GM18517 (cell line): Measurements from ENCODE around the gene SH2D3A.
"Not testable (repeated sequence)": the region's sequence is repeated elsewhere in the genome, so short reads cannot be mapped to it uniquely, and the experiment has no call there.

Experiments
- ATAC-seq: cut with Tn5 transposase; IDR thresholded peaks from one replicate; pipeline ENCODE4 v1.9.1; 2021; ENCODE audit warnings: mild to moderate bottlenecking, moderate library complexity; ENCODE audit not compliant: unreplicated experiment

The SH2D3A gene

DNA sequence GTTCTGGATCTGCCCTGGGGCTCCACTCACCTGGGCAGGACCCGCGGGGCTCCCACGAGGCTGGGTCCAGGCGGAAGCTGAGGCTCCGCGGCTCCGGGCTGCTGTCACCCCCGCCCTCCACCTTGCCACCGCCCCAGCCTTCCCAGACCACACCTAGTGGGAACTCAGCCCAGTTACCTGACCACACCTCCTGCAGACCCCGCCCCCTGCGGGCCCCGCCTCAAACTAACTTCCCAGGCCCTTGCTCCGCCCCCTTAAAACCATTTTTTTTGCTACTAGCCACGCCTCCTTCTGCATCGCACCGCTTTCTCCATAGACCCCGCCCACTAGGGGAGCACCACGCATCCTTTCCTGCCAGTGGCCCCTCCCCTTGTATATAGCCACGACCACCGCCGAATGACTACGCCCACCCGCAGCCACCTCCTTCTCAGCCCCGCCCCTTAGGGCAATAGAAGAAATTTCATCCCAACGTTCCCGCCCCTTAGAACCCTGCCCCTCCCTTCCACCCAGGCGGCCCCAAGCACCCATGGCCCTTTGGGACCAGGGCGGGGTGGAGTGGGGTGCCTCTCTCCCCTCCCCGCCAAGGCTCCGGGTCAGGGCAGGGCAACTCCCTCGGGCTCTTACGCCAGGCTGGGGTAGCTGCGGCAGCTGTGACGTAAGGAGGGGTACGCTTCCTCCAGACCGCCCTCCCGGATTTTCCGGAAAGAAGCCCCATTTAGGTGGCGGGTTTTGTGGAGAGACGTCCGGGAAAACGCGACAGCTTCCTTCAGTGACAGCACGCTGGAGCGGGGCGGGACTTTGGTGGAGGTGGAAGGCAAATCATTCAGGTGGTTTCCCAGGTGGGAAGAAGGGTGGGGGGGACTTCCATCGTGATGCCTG lies at the start of gene SH2D3A:
Gene SH2D3A (minus strand): TSS at position 79 of the 879 bp plus-strand sequence. CDS start 3,687 bp downstream, outside the sequence.
- ATAC-seq: peak; percentile 75

- ATAC-seq: no peak
Measured at GRCh38 chr19:6813659-6814058, 46.4 kb upstream of the SH2D3A start.

- ATAC-seq: no peak
Measured at GRCh38 chr19:6812612-6813011, 45.4 kb upstream of the SH2D3A start.

DNA sequence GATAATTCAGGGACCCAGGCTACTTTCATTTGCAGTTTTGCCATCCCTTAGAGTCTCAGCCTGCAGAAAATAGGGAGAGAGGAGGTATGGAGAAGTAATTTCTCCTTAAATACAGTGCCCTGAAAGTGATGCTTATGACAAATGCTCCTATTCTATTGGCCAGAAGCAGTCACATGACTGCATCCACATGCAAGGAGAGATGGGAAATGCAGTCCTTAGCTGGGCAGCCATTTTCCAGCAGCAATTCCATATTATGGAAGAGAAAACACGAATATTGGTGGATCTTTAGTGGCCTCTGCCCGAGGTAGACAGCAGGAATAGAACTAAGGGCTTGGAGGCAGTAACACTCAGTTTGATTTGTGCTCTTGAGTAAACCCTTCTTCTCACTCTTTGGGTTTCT lies 44.7 kb upstream of the SH2D3A start:
- ATAC-seq: no peak

- ATAC-seq: no peak
Measured at GRCh38 chr19:6811378-6811777, 44.1 kb upstream of the SH2D3A start.

DNA sequence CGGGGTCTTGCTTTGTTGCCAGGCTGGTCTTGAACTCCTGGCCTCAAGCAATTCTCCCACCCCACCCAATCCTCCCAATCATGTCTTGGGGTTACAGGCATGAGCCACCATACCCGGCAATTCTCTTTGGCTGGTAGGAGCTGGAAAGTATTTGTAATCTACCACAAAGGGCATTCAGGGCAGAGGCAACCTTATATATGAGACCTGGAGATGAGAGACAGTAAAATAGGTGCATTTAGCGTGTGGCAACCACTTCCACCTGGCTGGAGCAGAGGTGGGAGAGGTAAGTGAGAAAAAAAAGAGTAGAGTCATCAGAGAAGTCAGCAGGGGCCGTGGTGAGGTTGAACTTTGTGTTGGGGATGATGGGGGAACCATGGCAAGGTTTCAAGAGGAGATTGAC lies 42.0 kb upstream of the SH2D3A start:
- no peak for ATAC-seq

- no peak for ATAC-seq
Measured at GRCh38 chr19:6808494-6808893, 41.3 kb upstream of the SH2D3A start.

- ATAC-seq: no peak
Measured at GRCh38 chr19:6807291-6807690, 40.1 kb upstream of the SH2D3A start.

GRCh38 chr19:6806488-6806887 lies 39.3 kb upstream of the SH2D3A start:
- ATAC-seq: no peak

DNA sequence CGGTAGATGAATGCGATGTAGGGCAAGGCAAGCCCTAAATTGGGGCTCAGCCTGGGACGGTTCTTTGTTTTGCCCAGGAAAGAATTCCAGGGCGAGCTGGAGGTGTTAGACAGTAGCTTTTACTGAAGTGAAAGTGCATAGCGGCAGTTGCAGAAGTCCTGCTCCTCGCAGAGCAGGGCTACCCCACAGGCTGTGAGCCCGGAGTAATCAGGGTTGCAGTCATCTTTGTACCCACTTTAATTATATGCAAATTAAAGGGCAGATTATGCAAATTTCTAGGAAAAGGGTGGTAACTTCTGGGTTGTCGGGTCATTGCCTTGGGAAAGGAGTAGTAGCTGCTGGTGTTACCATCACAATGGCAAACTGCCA lies 35.8 kb upstream of the SH2D3A start:
- ATAC-seq: no peak

GRCh38 chr19:6802336-6803035 lies 35.3 kb upstream of the SH2D3A start:
- no peak for ATAC-seq

GRCh38 chr19:6801485-6802086 lies 34.4 kb upstream of the SH2D3A start:
- no peak for ATAC-seq

DNA sequence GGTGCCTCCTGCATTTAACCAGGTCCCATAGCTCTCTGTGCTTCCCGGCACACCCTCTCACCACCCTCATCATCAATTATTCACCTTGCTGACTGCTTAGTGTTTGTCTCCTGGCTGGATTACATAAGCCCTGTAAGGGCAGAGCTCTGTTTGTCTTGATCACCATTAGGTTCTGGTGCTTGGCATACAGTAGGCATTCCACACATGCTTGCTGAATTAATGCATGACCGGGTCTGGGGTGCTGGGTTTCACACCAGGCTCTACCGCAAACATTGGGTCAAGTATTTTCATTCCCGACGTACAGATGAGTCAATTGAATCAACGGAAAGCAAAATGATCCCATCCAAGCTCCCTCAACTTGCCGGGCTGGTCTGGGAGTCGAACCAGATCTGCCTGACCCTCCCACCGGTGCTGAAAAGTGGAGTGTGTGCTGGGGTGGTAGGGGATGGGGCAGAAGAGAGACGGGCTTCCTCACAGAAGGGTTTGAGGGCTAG lies 33.8 kb upstream of the SH2D3A start:
- ATAC-seq: no peak

DNA sequence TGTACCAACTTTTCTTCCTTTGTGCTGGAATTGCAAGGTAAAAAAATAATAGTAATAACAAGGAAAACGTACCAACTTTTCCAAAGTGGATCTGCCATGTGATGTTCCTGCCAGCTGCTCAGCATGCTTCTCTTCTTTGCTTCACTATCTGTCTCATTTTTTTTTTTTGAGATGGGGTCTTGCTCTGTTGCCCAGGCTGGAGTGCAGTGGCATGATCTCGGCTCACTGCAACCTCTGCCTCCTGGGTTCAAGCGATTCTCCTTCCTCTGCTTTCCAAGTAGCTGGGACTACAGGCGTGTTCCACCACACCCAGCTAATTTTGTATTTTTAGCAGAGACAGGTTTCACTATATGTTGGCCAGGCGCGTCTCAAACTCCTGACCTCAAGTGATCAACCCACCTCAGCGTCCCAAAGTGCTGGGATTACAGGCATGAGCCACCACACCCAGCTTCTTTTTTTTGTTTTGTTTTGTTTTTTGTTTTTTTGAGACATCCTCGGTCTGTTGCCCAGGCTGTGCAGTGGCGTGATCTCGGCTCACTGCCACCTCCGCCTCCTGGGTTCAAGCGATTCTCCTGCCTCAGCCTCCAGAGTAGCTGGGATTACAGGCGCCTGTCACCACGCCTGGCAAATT lies 33.0 kb upstream of the SH2D3A start:
- ATAC-seq: not testable (repeated sequence)

DNA sequence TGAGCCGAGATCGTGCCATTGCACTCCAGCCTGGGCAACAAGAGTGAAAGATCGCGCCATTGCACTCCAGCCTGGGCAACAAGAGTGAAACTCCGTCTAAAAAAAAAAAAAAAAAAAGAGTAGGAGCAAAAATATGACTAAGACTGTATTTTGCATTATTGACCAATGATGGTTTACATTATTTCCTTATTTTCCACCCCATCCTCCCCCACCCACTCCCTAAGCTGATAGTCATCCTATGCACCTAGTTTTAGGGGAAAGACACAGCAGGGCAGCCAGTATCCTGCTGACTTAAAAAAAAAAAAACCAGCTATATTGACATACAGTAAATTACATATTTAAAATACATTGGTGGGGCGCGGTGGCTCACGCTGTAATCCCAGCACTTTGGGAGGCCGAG lies 30.4 kb upstream of the SH2D3A start:
- no peak for ATAC-seq

GRCh38 chr19:6796278-6796677 lies 29.0 kb upstream of the SH2D3A start:
- ATAC-seq: no peak

GRCh38 chr19:6794686-6795431 lies 27.6 kb upstream of the SH2D3A start:
- no peak for ATAC-seq

GRCh38 chr19:6793973-6794372 lies 26.7 kb upstream of the SH2D3A start:
- ATAC-seq: no peak

DNA sequence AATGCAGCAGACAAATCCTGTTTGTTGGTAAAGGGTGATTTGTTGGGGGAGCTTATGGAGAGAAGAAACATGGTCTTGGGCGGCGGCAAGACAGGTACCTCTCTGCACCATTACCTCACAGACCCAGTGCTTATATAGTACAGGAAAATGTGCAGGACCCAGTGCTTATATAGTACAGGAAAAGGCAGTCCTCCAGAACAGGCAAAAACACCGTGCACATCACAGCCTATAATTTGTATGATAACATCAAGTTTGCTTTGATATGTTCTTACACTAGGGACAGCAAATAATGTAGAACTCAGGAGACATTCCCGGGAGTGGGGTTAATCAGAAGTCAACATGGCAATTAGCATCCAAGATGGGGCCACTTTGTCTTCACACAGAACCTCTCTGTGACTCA lies 26.2 kb upstream of the SH2D3A start:
- no peak for ATAC-seq

- ATAC-seq: no peak
Measured at GRCh38 chr19:6791237-6791636, 24.0 kb upstream of the SH2D3A start.
